Cerebellar cortex (tissue), 1 donor: Measurements from ENCODE around the gene KCNQ1OT1.
A peak's percentile ranks its signal among the peaks of the same experiment; 100 is the strongest.

ENCODE experiments used
- DNase-seq: peaks from one replicate; pipeline ENCODE4 v3.0.0-alpha.2; 2015; ENCODE audit warnings: low spot score

The KCNQ1OT1 gene

DNA sequence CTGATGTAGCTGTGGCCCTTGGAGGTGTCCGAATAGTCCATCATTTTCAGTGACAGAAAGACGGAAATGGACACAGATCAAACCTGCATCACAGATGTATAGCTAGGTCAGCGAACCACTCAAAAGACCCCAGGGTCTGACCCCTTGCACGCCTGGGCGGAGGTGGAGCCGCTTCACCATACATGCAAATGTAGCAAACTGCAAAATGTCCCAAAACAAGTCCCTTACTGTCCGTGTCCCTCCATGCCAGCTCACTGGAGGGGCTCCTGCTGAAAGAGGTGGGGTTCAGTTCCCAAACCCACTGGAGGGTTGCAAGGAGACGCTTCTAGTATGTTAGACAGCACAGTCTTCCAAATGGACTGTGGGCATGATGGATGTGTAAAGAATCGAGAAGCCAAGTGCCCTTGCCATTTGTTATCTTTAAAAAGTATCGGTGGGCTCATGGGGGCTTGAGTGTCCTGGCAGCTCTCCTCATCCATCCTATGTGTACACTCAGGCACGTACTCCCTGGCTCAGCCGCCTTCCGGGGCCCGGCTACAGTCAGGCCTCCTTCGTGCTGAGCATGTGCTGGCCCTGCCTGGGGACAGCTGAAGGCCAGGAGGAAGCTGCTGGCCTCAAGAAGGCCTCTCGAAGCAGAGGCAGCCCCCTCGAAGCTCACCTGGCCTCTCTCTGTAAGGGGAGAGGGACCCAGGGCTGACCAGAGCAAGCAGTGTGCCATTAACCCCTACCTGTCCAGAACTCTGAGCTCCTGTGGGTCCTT lies 20.2 kb upstream of the KCNQ1OT1 start:
- DNase-seq, result no peak

GRCh38 chr11:2718817-2719438 lies 19.1 kb upstream of the KCNQ1OT1 start:
- no peak for DNase-seq

DNA sequence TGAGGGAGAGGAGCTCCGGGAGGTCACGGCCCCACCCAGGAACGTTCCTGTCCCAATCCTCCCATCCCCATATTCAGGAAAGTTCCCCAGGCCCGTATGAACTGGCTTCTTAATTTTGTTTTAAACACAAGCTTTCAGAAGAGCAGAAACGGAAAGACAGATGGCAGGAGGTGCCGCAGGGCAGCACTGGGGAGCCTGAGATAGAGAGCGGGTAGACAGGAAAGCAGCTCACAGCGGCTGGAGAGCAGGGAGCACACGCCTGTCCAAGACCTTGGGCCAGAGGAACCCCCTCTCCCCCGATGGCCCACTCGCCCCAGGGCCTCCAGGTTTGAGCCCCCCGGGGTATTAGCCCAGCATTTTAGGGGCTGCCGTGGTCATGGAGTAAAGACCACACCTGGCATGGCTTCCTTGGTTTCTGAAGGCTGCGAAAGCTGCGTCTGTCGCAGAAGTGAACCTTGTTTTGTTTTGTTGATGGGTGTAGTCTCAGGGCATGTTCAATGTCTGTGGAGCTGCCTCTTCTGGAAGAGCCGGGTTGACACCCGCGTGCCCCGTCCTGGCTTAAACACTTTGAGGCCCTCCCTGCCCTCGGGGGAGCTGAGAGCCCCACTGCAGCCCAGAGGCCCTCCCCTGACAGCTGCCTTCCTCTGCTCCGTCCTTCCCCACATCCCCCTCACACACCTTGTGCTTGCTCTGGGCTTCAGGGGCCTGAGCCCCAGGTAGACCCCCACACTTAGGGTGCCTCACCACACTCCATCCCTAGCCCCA lies 17.9 kb upstream of the KCNQ1OT1 start:
- peak; percentile 38 for DNase-seq

- DNase-seq, result no peak
These were observed 16.7 kb upstream of the KCNQ1OT1 start for GRCh38 chr11:2716376-2717095.

DNA sequence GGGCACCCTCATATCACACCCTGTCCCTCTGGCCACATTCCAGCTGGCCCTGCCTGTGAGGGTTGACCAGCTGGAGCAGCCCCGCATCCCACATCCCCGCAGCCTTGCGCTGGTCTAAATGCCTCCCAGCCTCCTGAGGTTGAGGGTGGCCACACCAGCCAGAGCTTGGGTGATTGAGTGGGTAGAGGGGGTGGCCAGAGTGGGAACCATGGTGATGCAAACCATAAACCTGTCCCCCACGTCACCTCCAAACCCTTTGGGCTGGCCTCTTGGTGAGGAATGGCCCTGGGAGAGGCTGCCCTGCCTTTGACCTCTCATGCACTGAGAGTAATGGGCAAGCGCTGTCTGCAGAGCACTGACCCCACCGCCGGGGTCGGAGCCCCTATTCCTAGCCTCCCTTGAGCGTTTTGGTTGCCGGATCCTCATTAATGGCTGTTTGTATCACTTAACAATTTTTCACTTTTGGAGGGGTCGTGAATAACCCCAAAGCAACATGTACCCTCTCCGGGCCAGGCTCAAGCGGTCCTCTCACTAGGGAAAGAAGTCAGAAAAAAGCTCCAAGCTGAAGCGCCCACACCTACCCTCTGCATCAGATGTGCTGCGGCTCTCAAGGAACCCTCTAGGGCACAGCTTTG lies 16.0 kb upstream of the KCNQ1OT1 start:
- no peak for DNase-seq

DNA sequence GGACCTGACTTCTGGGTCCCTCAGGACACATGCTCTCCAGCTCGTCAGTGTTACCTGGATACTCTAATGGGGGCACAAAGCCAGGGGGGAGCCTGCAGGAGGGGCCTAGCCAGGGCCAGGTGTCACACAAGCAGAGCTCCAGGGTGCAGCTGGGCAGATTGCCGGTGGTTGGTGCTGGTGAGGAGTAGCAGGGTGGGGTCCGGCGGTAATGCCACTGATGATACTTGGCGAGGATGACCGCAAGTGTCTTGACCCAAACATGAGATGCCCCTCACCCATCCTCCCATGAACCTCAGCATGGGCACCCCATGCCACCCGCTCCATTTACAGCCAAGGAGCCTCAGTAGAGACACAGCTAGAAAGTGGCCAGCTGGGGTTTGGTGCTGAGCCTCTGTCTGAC lies 15.1 kb upstream of the KCNQ1OT1 start:
- DNase-seq, result no peak

GRCh38 chr11:2714463-2714800 lies 14.6 kb upstream of the KCNQ1OT1 start:
- no peak for DNase-seq

- no peak for DNase-seq
These were observed 14.1 kb upstream of the KCNQ1OT1 start for GRCh38 chr11:2713661-2714462.

DNA sequence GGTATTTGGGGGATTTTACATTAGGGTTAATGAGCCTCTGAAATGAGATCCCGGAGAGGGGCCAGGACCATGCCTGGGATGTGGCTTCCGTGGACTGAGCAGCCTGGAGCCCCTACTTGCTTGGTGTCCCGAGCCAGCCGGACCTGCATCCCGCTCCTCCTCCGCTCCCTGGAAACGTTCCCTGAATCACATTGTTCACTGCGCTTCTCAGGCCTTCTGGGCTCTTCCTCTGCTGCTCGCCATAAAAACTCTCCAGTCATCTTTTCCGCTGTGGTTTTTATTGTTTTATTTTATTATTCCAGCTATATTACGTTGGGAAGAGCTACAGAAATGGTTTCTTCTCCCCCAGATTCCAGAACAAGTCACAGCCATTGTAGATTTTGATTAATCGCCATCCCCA lies 13.3 kb upstream of the KCNQ1OT1 start:
- no peak for DNase-seq

DNA sequence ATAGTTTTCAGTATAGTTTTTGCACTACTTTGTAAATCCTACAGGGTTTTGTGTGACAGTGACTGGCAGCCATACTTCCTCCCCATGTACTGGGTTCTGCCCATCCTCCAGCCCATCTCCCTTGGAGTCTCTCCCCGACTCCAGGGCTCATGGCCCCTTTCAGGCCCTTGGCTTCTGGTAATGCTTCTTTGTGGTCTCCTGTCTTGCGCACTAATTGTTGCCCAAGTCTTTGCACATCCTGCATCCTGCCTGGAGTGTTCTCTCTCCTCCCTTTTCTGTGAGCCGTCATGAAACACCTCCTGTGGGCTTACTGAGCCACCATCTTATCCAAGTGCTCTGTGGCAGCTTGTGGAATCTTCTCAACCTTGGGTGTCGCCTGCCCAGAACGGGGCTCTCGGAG lies 11.4 kb upstream of the KCNQ1OT1 start:
- no peak for DNase-seq

- DNase-seq, result no peak
These were observed 9.6 kb upstream of the KCNQ1OT1 start for GRCh38 chr11:2709429-2709828.

GRCh38 chr11:2708757-2709281 lies 9.0 kb upstream of the KCNQ1OT1 start:
- DNase-seq, result no peak

DNA sequence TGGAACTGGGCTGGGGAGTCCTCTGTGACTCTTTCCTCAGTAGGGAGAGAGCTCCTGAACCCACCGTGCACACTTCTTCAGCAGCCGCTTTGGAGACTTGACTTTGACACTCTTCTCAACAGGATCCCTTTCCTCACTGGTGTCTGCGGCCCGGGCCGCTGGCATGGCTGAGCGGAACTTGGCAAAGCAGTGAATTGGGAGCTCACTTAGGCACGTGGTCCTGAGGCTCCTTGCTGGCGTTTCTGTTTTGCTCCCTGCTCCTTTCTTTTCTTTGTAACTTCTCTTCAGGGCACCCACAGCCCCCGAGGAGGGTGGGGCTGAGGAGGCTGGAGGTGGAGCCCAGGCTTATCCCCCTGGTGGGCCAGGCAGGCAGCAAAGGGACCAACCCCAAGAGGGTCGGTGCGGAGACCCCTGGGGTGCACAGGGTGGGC lies 8.4 kb upstream of the KCNQ1OT1 start:
- no peak for DNase-seq

- DNase-seq, result no peak
These were observed 7.9 kb upstream of the KCNQ1OT1 start for GRCh38 chr11:2707736-2708135.

GRCh38 chr11:2706321-2706720 lies 6.5 kb upstream of the KCNQ1OT1 start:
- no peak for DNase-seq

GRCh38 chr11:2704896-2705606 lies 5.3 kb upstream of the KCNQ1OT1 start:
- DNase-seq, result no peak

GRCh38 chr11:2704356-2704755 lies 4.6 kb upstream of the KCNQ1OT1 start:
- no peak for DNase-seq

DNA sequence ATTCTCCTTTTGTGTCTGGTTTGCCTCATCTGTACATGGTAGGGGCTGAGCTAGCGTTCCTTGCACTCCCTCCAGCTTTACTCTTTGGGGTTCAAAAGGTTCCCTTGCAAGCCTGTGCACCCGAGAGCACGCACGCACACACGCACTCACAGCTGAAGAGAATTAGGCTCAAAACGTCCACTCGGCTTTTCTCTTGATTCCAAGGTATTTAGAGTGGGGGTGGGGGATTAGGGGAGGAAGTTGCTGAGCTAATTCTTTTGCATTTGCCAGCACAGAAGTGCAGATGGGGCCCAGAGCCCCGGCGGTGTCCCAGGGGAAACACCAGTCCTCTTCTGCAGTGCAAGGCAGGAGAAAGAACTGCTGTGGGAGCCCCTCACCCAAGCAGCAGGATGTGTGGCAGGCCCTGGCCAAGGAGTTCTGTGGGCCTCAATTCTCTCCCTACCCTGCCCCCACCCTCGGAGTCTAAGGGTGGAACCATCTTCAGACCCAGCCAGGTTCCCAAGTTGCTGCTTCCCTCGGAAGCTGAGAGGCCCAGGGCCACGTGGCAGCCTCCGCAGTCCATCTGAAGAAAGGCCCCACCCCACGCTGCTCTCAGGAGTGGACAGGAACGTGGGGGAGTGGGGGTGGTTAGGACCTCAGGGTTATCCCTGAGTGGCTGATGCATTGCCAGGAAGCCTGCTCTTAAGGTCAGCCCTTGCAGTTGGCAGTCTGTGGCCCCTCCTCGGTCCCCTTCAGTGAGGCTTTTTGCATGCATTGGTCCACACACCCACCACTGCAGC lies 3.8 kb upstream of the KCNQ1OT1 start:
- DNase-seq, result no peak

GRCh38 chr11:2702771-2703362 lies 3.1 kb upstream of the KCNQ1OT1 start:
- no peak for DNase-seq
